ENCODE results near the gene ADAMTS17. TPM values are rescaled to one million over a fixed set of nuclear protein-coding genes. Genes with fewer than 3 reads are reported as not detected.

ADAMTS17 gene
- total RNA-seq, 1 experiment from 2014 or later = 1.8 TPM

GRCh38 chr15:100186960-100187359 is 154.8 kb downstream of the ADAMTS17 start (continued):
- no peak for TF ChIP-seq E2F1 (CRISPR knock-in tag; IDR thresholded peaks at IDR 0.05)

GRCh38 chr15:100186366-100186765 is 155.4 kb downstream of the ADAMTS17 start:
- H3K27me3 Mint-ChIP-seq (ENCODE audit: low read depth) = peaks cover 4% of the 10 kb centered on the region; the same call in 1 of the 2 replicates
- CTCF ChIA-PET = no interaction called here
- no peak overlapping the region for H3K4me3 Mint-ChIP-seq
- POLR2A ChIA-PET = no interaction called here
- peaks cover 12% of the 10 kb centered on the region for H3K4me1 Mint-ChIP-seq
- H3K36me3 Mint-ChIP-seq = no peaks in the 10 kb centered on the region
- no peaks in the 10 kb centered on the region for H3K9me3 Mint-ChIP-seq
- ATAC-seq = no peak
- TF ChIP-seq USF1 (CRISPR knock-in tag; IDR thresholded peaks at IDR 0.05) (no peak), PREB (CRISPR knock-in tag; IDR thresholded peaks at IDR 0.05; ENCODE audit: borderline replicate concordance) (no peak), TP53 (CRISPR knock-in tag; IDR thresholded peaks at IDR 0.05) (no peak), ELF4 (CRISPR knock-in tag; IDR thresholded peaks at IDR 0.05; ENCODE audit: low read depth) (no peak), RELA (CRISPR knock-in tag; IDR thresholded peaks at IDR 0.05; ENCODE audit: borderline replicate concordance) (no peak), ZNF425 (CRISPR knock-in tag; conservative IDR thresholded peaks at IDR 0.05) (no peak), NR3C1 (CRISPR knock-in tag; conservative IDR thresholded peaks at IDR 0.05; ENCODE audit: low read depth) (no peak), ZMAT4 (CRISPR knock-in tag; IDR thresholded peaks at IDR 0.05) (no peak)
- H3K27ac Mint-ChIP-seq = no peak overlapping the region
- no peak for DNase-seq (ENCODE audit: low spot score)

GRCh38 chr15:100183921-100184495 is 157.8 kb downstream of the ADAMTS17 start:
- ChIA-PET CTCF (interaction anchor here (0.8 kb wide), 1 partner anchor 255 kb away, joined by 3 read pairs; no protein-coding TSS in a partner anchor), POLR2A (no interaction called here)
- H3K27me3 Mint-ChIP-seq (ENCODE audit: low read depth) = no peaks in the 10 kb centered on the region
- ATAC-seq (no peak), DNase-seq (ENCODE audit: low spot score) (no peak)
- no peak overlapping the region for H3K27ac Mint-ChIP-seq
- H3K4me1 Mint-ChIP-seq = no peaks in the 10 kb centered on the region
- H3K9me3 Mint-ChIP-seq = peaks cover 9% of the 10 kb centered on the region
- no peaks in the 10 kb centered on the region for H3K36me3 Mint-ChIP-seq
- TF ChIP-seq FOXJ3 (CRISPR knock-in tag; IDR thresholded peaks at IDR 0.05; ENCODE audit: borderline replicate concordance) = no peak
- no peak for TF ChIP-seq OVOL2 (CRISPR knock-in tag; IDR thresholded peaks at IDR 0.05; ENCODE audit: borderline replicate concordance)
- TF ChIP-seq ERG (CRISPR knock-in tag; IDR thresholded peaks at IDR 0.05) = no peak
- TF ChIP-seq ZBTB43 (CRISPR knock-in tag; IDR thresholded peaks at IDR 0.05) = no peak
- no peak for TF ChIP-seq PRRX2 (CRISPR knock-in tag; IDR thresholded peaks at IDR 0.05)
- H3K4me3 Mint-ChIP-seq = no peak overlapping the region
